Activated CD8-positive, alpha-beta memory T cell treated with anti-CD3 and anti-CD28 coated beads for 1 hour (primary cell): ENCODE data around the gene PIRT.

Experiments used
- DNase-seq, 2 donors: peaks; one replicate each; pipeline ENCODE4 v3.0.0-alpha.2; 2020; ENCODE audit warnings: low read depth in 1 of 2; ENCODE audit errors: extremely low read depth in 1 of 2

The PIRT gene

GRCh38 chr17:10790491-10791401 is 47.1 kb downstream of the PIRT start:
- no peak for DNase-seq

GRCh38 chr17:10789694-10790271 is 48.1 kb downstream of the PIRT start:
- no peak for DNase-seq

- no peak for DNase-seq
Observed at GRCh38 chr17:10787306-10788045, 50.4 kb downstream of the PIRT start.

GRCh38 chr17:10785295-10785694 is 52.6 kb downstream of the PIRT start:
- no peak for DNase-seq

GRCh38 chr17:10779609-10780008 is 58.3 kb downstream of the PIRT start:
- no peak for DNase-seq

GRCh38 chr17:10777890-10778289 is 60.0 kb downstream of the PIRT start:
- DNase-seq = no peak

GRCh38 chr17:10777131-10777807 is 60.6 kb downstream of the PIRT start:
- no peak for DNase-seq

- no peak for DNase-seq
Observed at GRCh38 chr17:10776381-10776780, 61.5 kb downstream of the PIRT start.

- DNase-seq = no peak
Observed at GRCh38 chr17:10775740-10776356, 62.0 kb downstream of the PIRT start.

GRCh38 chr17:10775058-10775457 is 62.8 kb downstream of the PIRT start:
- DNase-seq = no peak

GRCh38 chr17:10773391-10773790 is 64.5 kb downstream of the PIRT start:
- no peak for DNase-seq
